RPMI7951 (cell line): Measurements from ENCODE around the gene RIPK4. TPM values are rescaled to one million over a fixed set of nuclear protein-coding genes. Genes with fewer than 3 reads are reported as not detected.
A peak's percentile ranks its signal among the peaks of the same experiment; 100 is the strongest.

Experiments
- DNase-seq: peaks from one replicate; pipeline ENCODE4 v3.0.0-alpha.2; 2012; ENCODE audit warnings: low read depth
- total RNA-seq: library from RNA; depleted of rRNA; stranded (reverse); fragments of >200 nt; shearing (Covaris generic); gene quantifications from 2 replicates; pipeline ENCODE4 v1.2.3, GENCODE V29; 2014; rRNA removed

RIPK4 gene
- total RNA-seq, 1 experiment from 2014 or later: 10.3 TPM

GRCh38 chr21:41691205-41692184 lies 75.4 kb downstream of the RIPK4 start:
- DNase-seq: peak; percentile 35

Other genes starting within 250 kb of the RIPK4 start
- 2.4 and 3.9 TPM in 2 replicates for gene PRDM15, start 112.3 kb upstream of the RIPK4 start, total RNA-seq
- 18.5 and 18.8 TPM in 2 replicates for gene C2CD2, start 187.0 kb upstream of the RIPK4 start, total RNA-seq
- 13.4 and 15.7 TPM in 2 replicates for gene ZBTB21, start 243.3 kb upstream of the RIPK4 start, total RNA-seq